Type B pancreatic cell (in vitro differentiated cells): Measurements from ENCODE around the gene NAA20. TPM values are rescaled to one million over a fixed set of nuclear protein-coding genes. Genes with fewer than 3 reads are reported as not detected.

Experiments
- DNase-seq: peaks from one replicate; pipeline ENCODE4 v3.0.0; 2021; ENCODE audit warnings: mixed read lengths; ENCODE audit not compliant: unreplicated experiment; ENCODE audit errors: extremely low spot score
- H3K27ac Mint-ChIP-seq: 2 replicates; pipeline ENCODE4 v1.8.0; 2021; ENCODE audit warnings: mild to moderate bottlenecking, mixed read lengths
- H3K27me3 Mint-ChIP-seq: 2 replicates; pipeline ENCODE4 v1.8.0; 2021; ENCODE audit warnings: mixed read lengths
- H3K36me3 Mint-ChIP-seq: 2 replicates; pipeline ENCODE4 v1.8.0; 2021; ENCODE audit warnings: mixed read lengths
- H3K4me1 Mint-ChIP-seq: one replicate; pipeline ENCODE4 v1.8.0; 2021; ENCODE audit warnings: mixed read lengths; ENCODE audit not compliant: unreplicated experiment
- H3K4me3 Mint-ChIP-seq: 2 replicates; pipeline ENCODE4 v1.8.0; 2021; ENCODE audit warnings: mild to moderate bottlenecking, mixed read lengths
- H3K9me3 Mint-ChIP-seq: 2 replicates; pipeline ENCODE4 v1.8.0; 2021; ENCODE audit warnings: mixed read lengths
- CTCF ChIP-seq: fragments of 200-600 bp; sonication (generic); conservative IDR thresholded peaks from 2 replicates; pipeline ENCODE4 v1.5.0; 2021; ENCODE audit warnings: antibody characterized with exemption, mild to moderate bottlenecking
- total RNA-seq: library from RNA; stranded (reverse); gene quantifications from 2 replicates; pipeline ENCODE4 v1.2.1, GENCODE V29; 2021; ENCODE audit warnings: low replicate concordance

The NAA20 gene
- total RNA-seq, 1 donor from 2014 or later = 63.5 TPM

DNA sequence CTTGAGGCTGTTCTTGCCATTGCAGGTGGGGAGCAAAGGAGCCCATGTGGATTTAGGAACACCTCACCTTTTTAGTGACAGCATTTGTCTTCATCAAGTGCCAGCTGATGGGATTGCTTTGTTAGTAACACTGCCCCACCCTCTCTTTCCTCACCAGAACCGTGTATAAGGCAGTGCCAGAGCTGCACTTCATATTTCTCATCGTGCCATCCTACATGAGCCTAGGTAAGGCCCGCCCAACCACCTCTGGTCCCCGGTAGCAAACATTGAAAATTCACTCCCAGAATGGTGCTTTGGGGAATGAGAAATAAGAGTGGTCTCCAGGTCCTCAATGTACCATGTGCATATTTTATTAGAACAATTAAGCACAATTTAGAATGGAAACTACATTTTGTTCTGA, 57.9 kb downstream of the NAA20 start:
- Mint-ChIP-seq H3K4me1 (peaks cover 7% of the 10 kb centered on the region), H3K9me3 (no peaks in the 10 kb centered on the region), H3K4me3 (no peak overlapping the region), H3K36me3 (no peaks in the 10 kb centered on the region), H3K27me3 (peaks cover 16% of the 10 kb centered on the region), H3K27ac (no peak overlapping the region)
- no peak for DNase-seq
- no peak for TF ChIP-seq CTCF

DNA sequence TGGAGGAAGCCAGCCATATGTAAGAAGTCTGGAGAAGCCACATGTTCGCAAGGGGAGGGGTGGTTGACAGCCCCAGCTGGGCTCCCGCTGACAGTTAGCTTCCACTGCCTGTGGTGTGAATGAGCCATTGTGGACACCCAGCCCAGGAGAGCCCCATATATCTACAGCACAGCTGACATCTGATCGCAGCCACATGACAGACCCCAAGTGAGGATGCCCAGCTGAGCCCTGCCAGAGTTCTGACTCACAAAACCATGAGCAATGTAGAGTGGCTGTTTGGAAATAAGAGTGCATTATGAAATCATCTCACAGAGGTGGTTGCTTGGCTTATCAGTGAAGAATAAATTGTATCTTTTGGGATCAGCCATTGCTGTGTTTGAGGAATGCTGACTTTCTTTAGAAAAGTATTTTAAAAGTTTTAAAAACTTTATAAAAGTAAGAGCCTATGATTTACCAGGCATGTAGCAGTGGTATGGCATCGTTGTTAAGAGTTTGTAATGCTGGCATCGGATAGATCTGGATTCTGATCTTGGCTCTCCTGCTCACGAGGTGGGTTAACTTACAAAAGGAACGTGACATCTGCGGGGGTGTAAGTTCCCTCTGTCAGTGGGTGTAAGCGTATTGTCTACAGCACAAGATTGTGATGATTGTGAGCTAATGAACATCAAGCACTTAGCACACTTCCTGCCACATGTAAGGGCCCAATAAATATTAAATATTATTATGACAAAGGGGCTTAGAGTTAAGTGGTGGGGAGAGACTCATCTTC, 59.3 kb downstream of the NAA20 start:
- Mint-ChIP-seq H3K36me3 (no peaks in the 10 kb centered on the region), H3K4me1 (no peaks in the 10 kb centered on the region), H3K27ac (no peak overlapping the region), H3K27me3 (peaks cover 19% of the 10 kb centered on the region), H3K4me3 (no peak overlapping the region), H3K9me3 (no peaks in the 10 kb centered on the region)
- no peak for DNase-seq
- no peak for TF ChIP-seq CTCF

DNA sequence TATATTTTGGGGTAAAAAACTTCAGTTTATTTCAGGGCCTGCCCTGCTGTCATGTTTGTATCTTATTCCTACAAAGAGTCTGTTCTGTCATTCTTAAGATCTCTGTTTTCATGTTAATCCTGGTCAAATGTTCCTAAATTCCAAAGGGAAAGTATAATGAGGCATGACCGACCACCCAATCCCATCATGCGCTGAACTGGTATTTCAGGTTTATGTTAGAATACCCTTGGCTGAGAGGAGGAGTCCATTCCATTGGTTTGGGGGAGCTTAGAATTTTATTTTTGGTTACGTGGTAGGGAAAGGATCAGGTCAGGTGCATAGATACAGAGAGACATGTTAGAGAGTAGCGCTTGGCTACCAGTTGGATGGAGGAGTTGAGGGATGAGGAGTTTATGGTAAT, 60.9 kb downstream of the NAA20 start:
- H3K4me3 Mint-ChIP-seq = no peak overlapping the region
- H3K9me3 Mint-ChIP-seq = no peaks in the 10 kb centered on the region
- H3K27me3 Mint-ChIP-seq = peaks cover 23% of the 10 kb centered on the region
- TF ChIP-seq CTCF = no peak
- no peak overlapping the region for H3K27ac Mint-ChIP-seq
- H3K4me1 Mint-ChIP-seq = no peaks in the 10 kb centered on the region
- no peak for DNase-seq
- H3K36me3 Mint-ChIP-seq = no peaks in the 10 kb centered on the region

- Mint-ChIP-seq H3K9me3 (no peaks in the 10 kb centered on the region), H3K27me3 (peaks cover 19% of the 10 kb centered on the region), H3K4me3 (no peak overlapping the region), H3K36me3 (no peaks in the 10 kb centered on the region), H3K4me1 (peaks cover 4% of the 10 kb centered on the region), H3K27ac (no peak overlapping the region)
- no peak for DNase-seq
- TF ChIP-seq CTCF = no peak
These were observed 62.1 kb downstream of the NAA20 start for GRCh38 chr20:20079102-20079784.

Other genes with a start within 250 kb of the NAA20 start
- 23.6 and 25.1 TPM in 2 replicates for gene CRNKL1, start 35.1 kb downstream of the NAA20 start, total RNA-seq
- 0.52 and 5.6 TPM in 2 replicates for gene CFAP61, start 35.2 kb downstream of the NAA20 start, total RNA-seq